ENCODE data around the gene TMEM120B. TPM values are rescaled to one million over a fixed set of nuclear protein-coding genes. Genes with fewer than 3 reads are reported as not detected.

The TMEM120B gene
- total RNA-seq, 1 experiment from 2014 or later, result 20.5 TPM

GRCh38 chr12:121738340-121738858, 25.8 kb downstream of the TMEM120B start:
- Histone ChIP-seq H3K4me3 (replicated peaks in 1 of 2; ENCODE audit: low read depth in 1 of 2, low read length in 2 of 2) (no peak overlapping the region), H3K4me2 (ENCODE audit: low read length) (no peak overlapping the region), H3K27ac (ENCODE audit: low read depth, low read length) (no peak overlapping the region), H3K4me1 (ENCODE audit: control insufficient read depth in 1 of 2, insufficient read depth in 2 of 2, low read length in 2 of 2) (peaks cover 23 to 31% of the 10 kb centered on the region in 2 experiments), H4K20me1 (ENCODE audit: insufficient read depth) (no peaks in the 10 kb centered on the region; the same call in 1 of the 2 replicates), H3K36me3 (ENCODE audit: control insufficient read depth in 1 of 2, insufficient read depth in 2 of 2, low read length in 2 of 2) (no peaks in the 10 kb centered on the region), H3K9me3 (ENCODE audit: control insufficient read depth in 1 of 2, insufficient read depth in 1 of 2, low read depth in 1 of 2, low read length in 2 of 2) (no peaks in the 10 kb centered on the region), H2AFZ (ENCODE audit: low read depth, low read length, poor library complexity, severe bottlenecking) (no peak overlapping the region), H3K27me3 (ENCODE audit: insufficient read depth, low read length) (no peaks in the 10 kb centered on the region), H3K9ac (ENCODE audit: low read length) (no peak overlapping the region), H3K79me2 (ENCODE audit: insufficient read depth, low read length) (peaks cover 15% of the 10 kb centered on the region; the same call in 1 of the 2 replicates), H3K9me2 (ENCODE audit: insufficient read depth) (no peaks in the 10 kb centered on the region)
- ATAC-seq, result no peak
- no peak for TF ChIP-seq TCF7L2 (IDR thresholded peaks at IDR 0.05; ENCODE audit: borderline replicate concordance, extremely low read depth, insufficient read depth, insufficient read length)
- TF ChIP-seq ATF3 (IDR thresholded peaks at IDR 0.05), result no peak
- no peak for TF ChIP-seq CTCF (IDR thresholded peaks at IDR 0.05 in 2 of 3, conservative IDR thresholded peaks at IDR 0.05 in 1 of 3; ENCODE audit: borderline replicate concordance in 1 of 3, insufficient read depth in 1 of 3, low read depth in 2 of 3, low read length in 2 of 3)
- no peak for TF ChIP-seq CBX3 (IDR thresholded peaks at IDR 0.05; ENCODE audit: low read depth)
- TF ChIP-seq SIN3A (IDR thresholded peaks at IDR 0.05; ENCODE audit: low read depth), result no peak
- no peak for TF ChIP-seq POLR2A (IDR thresholded peaks at IDR 0.05; ENCODE audit: borderline replicate concordance, extremely low read depth, insufficient read depth, insufficient read length)
- TF ChIP-seq REST (IDR thresholded peaks at IDR 0.05; ENCODE audit: low read depth), result no peak
- no peak for TF ChIP-seq ELF1 (IDR thresholded peaks at IDR 0.05; ENCODE audit: borderline replicate concordance, low read depth)
- no peak for TF ChIP-seq FOSL1 (IDR thresholded peaks at IDR 0.05; ENCODE audit: low read depth)
- TF ChIP-seq RAD21 (IDR thresholded peaks at IDR 0.05; ENCODE audit: low read depth), result no peak
- no peak for TF ChIP-seq ZFX (IDR thresholded peaks at IDR 0.05)
- TF ChIP-seq JUND (IDR thresholded peaks at IDR 0.05), result no peak
- no peak for TF ChIP-seq POLR2AphosphoS5 (IDR thresholded peaks at IDR 0.05; ENCODE audit: low read depth, low read length)
- TF ChIP-seq MAX (IDR thresholded peaks at IDR 0.05), result no peak
- no peak for TF ChIP-seq YY1 (IDR thresholded peaks at IDR 0.05; ENCODE audit: extremely low read depth, insufficient replicate concordance, low read depth, low read length)
- TF ChIP-seq ZBTB33 (IDR thresholded peaks at IDR 0.05; ENCODE audit: extremely low read depth, insufficient replicate concordance, low read length), result no peak
- no peak for TF ChIP-seq CEBPB (IDR thresholded peaks at IDR 0.05; ENCODE audit: low read depth)
- no peak for DNase-seq (ENCODE audit: low read depth, low spot score)
- intact Hi-C loops (cut with micrococcal nuclease), result no loop called here
- BruUV-seq (replicated peaks), result no TSS peak
- CTCF ChIA-PET, result no interaction called here
- RAD21 ChIA-PET (ENCODE audit: low non-redundant PET in 1 of 2, low total read pairs in 2 of 2, uncharacterized antibody in 2 of 2, unreplicated experiment in 2 of 2), result no interaction called here
- POLR2A ChIA-PET, result no interaction called here

Measured in HCT116 (cell line).